Duodenal mucosa (tissue), 2 donors: ENCODE data around the gene PIPOX.

Source experiments
- H3K27ac ChIP-seq: one replicate; pipeline ENCODE4 v1.7.0; 2013; ENCODE audit warnings: low read depth, low read length
- H3K27me3 ChIP-seq, 2 donors: one replicate each; pipeline ENCODE4 v1.7.0; 2013; ENCODE audit warnings: low read length in 2 of 2, control low read depth in 1 of 2; ENCODE audit not compliant: insufficient read depth in 2 of 2, control insufficient read depth in 1 of 2
- H3K36me3 ChIP-seq, 2 donors: one replicate each; pipeline ENCODE4 v1.7.0; 2013; ENCODE audit warnings: low read length in 2 of 2, control low read depth in 1 of 2; ENCODE audit not compliant: insufficient read depth in 2 of 2, control insufficient read depth in 1 of 2
- H3K4me1 ChIP-seq, 2 donors: one replicate each; pipeline ENCODE4 v1.7.0; 2013; ENCODE audit warnings: low read length in 2 of 2, control low read depth in 1 of 2; ENCODE audit not compliant: insufficient read depth in 2 of 2, control insufficient read depth in 1 of 2
- H3K4me3 ChIP-seq, 2 donors: one replicate each; pipeline ENCODE4 v1.7.0; 2013; ENCODE audit warnings: low read length in 2 of 2, low read depth in 1 of 2
- H3K9ac ChIP-seq, 2 donors: one replicate each; pipeline ENCODE4 v1.7.0; 2013; ENCODE audit warnings: low read length in 2 of 2, low read depth in 1 of 2
- H3K9me3 ChIP-seq, 2 donors: one replicate each; pipeline ENCODE4 v1.7.0; 2013; ENCODE audit warnings: low read length in 2 of 2, control low read depth in 1 of 2; ENCODE audit not compliant: control insufficient read depth in 1 of 2

PIPOX gene

GRCh38 chr17:29046473-29046839 lies 3.5 kb downstream of the PIPOX start:
- H3K9ac ChIP-seq = no peak overlapping the region

DNA sequence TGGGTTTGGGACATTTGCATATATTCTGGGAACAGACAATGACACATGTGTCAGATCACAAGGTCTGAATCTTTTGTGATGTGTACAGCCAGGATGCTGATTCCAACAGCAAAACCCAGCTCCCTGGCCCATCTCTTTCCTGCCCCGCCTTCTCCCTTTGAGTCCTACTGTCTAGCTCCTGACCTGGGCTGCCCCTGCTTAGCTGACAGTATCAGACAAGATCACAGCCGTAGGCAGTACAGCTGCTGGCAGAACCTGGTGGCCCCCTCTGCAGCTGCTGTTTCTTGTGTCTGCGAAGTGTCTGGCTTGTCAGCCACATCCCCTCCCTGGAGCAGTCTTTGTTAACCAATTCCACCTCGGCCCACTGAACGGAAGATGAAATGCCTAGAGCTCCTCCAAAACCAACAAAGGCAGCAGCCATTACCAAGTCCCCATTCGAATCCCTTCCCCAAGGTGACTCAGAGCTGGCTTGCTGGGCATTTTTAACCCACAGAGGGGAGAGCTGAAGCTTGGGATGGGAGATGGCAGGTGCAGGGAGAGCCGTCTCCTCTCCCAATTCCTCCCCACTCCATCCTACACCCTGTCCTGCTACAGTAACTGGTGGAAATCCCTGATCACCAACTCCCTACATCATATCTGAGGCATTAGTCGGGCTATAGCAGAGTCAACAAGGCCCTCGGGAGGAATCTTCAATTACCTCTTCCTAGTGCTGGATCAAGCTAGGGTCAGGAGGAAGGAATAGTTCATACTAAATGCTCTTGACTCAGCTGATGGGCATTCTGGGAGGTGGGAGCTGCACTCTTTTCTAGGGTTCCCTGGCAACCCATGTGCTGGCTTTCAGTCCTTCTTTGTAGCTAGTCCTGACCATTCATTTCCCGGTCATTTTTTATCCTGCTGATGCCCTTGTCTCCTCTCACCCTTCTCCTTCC lies 5.8 kb downstream of the PIPOX start:
- Histone ChIP-seq H3K9me3 (no peaks in the 10 kb centered on the region), H3K4me3 (no peak overlapping the region), H3K9ac (no peak overlapping the region), H3K4me1 (peaks cover 4 to 14% of the 10 kb centered on the region in 2 donors), H3K36me3 (no peaks in the 10 kb centered on the region), H3K27me3 (no peaks in the 10 kb centered on the region), H3K27ac (no peak overlapping the region)

More at GRCh38 chr17:29046473-29046839, 3.5 kb downstream of the PIPOX start:
- Histone ChIP-seq H3K27me3 (no peaks in the 10 kb centered on the region), H3K4me1 (peaks cover 18 to 26% of the 10 kb centered on the region in 2 donors), H3K36me3 (no peaks in the 10 kb centered on the region), H3K9me3 (no peaks in the 10 kb centered on the region), H3K27ac (no peak overlapping the region), H3K4me3 (no peak overlapping the region)

DNA sequence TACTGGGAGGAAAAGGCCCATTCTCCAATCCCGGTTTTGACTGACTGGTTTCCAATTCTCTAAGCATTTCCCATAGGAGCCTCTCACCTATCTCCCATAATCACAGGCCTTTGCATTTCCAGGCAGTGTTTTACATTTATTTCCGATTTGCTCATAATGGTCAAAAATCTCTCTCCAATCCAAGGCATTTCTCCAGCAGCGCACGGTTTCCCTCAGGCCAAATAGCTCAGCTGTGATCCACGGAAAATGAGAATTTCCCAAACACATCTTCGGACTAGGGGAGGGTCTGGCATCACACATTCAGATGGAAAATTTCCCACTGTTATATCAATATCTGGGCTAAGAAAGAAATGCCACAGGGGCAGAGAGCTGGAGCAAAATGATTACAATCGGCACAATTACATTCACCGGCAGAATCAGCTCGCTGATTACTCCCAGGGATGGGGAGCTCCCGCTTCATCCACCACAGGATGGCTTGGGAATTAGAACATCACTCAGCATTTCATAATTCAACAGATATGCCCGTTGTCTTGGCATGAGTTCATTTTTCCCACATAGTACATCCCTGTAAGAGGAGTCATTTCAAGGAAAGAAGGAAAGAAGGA lies 6.7 kb downstream of the PIPOX start:
- no peak overlapping the region for H3K9ac ChIP-seq
- H3K27me3 ChIP-seq = no peaks in the 10 kb centered on the region
- H3K27ac ChIP-seq = no peak overlapping the region
- H3K36me3 ChIP-seq = no peaks in the 10 kb centered on the region
- H3K4me3 ChIP-seq = no peak overlapping the region
- peaks cover 0 to 11% of the 10 kb centered on the region in 2 donors for H3K4me1 ChIP-seq
- no peaks in the 10 kb centered on the region for H3K9me3 ChIP-seq

GRCh38 chr17:29050176-29050575 lies 7.2 kb downstream of the PIPOX start:
- Histone ChIP-seq H3K27ac (no peak overlapping the region), H3K4me1 (peaks cover 0 to 11% of the 10 kb centered on the region in 2 donors), H3K36me3 (no peaks in the 10 kb centered on the region), H3K4me3 (no peak overlapping the region), H3K27me3 (no peaks in the 10 kb centered on the region), H3K9me3 (no peaks in the 10 kb centered on the region), H3K9ac (no peak overlapping the region)

DNA sequence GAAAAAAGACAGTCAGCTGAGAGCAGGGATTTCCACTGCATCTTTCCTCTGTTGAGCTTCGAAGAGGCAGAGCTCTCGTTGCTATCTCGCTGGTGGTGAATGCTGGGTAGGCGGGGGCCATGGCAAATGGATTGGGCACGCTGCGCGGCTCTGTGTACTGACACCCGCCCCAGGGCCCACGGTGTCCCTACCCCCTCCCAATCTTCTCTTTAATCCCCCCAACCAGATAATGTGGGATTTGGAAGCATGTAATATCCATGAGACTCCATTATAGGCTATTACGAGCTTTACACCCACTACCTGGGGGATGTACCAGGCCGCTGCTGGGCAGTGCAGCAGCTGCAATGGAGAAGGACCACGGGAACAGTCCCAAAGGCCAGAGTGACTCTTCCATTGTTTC lies 8.3 kb downstream of the PIPOX start:
- H3K4me1 ChIP-seq = peaks cover 0 to 4% of the 10 kb centered on the region in 2 donors
- no peak overlapping the region for H3K4me3 ChIP-seq
- no peaks in the 10 kb centered on the region for H3K36me3 ChIP-seq
- H3K27ac ChIP-seq = no peak overlapping the region
- H3K9me3 ChIP-seq = no peaks in the 10 kb centered on the region
- H3K27me3 ChIP-seq = no peaks in the 10 kb centered on the region
- H3K9ac ChIP-seq = no peak overlapping the region

GRCh38 chr17:29051731-29052130 lies 8.8 kb downstream of the PIPOX start:
- no peaks in the 10 kb centered on the region for H3K36me3 ChIP-seq
- no peaks in the 10 kb centered on the region for H3K27me3 ChIP-seq

GRCh38 chr17:29054835-29055234 lies 11.9 kb downstream of the PIPOX start:
- Histone ChIP-seq H3K4me1 (no peaks in the 10 kb centered on the region), H3K27ac (no peak overlapping the region), H3K36me3 (no peaks in the 10 kb centered on the region), H3K27me3 (no peaks in the 10 kb centered on the region), H3K4me3 (no peak overlapping the region), H3K9ac (no peak overlapping the region), H3K9me3 (no peaks in the 10 kb centered on the region)

More at GRCh38 chr17:29051731-29052130, 8.8 kb downstream of the PIPOX start:
- Histone ChIP-seq H3K9me3 (no peaks in the 10 kb centered on the region), H3K9ac (no peak overlapping the region), H3K4me1 (no peaks in the 10 kb centered on the region), H3K4me3 (no peak overlapping the region), H3K27ac (no peak overlapping the region)

- H3K36me3 ChIP-seq = no peaks in the 10 kb centered on the region
- H3K9ac ChIP-seq = no peak overlapping the region
- H3K9me3 ChIP-seq = no peaks in the 10 kb centered on the region
- H3K27ac ChIP-seq = no peak overlapping the region
- no peaks in the 10 kb centered on the region for H3K4me1 ChIP-seq
- H3K4me3 ChIP-seq = no peak overlapping the region
- H3K27me3 ChIP-seq = no peaks in the 10 kb centered on the region
Observed at GRCh38 chr17:29057361-29057760, 14.4 kb downstream of the PIPOX start.

- Histone ChIP-seq H3K27ac (no peak overlapping the region), H3K27me3 (no peaks in the 10 kb centered on the region), H3K4me1 (no peaks in the 10 kb centered on the region), H3K9me3 (no peaks in the 10 kb centered on the region), H3K4me3 (no peak overlapping the region), H3K9ac (no peak overlapping the region), H3K36me3 (no peaks in the 10 kb centered on the region)
Observed at GRCh38 chr17:29058391-29058790, 15.4 kb downstream of the PIPOX start.

DNA sequence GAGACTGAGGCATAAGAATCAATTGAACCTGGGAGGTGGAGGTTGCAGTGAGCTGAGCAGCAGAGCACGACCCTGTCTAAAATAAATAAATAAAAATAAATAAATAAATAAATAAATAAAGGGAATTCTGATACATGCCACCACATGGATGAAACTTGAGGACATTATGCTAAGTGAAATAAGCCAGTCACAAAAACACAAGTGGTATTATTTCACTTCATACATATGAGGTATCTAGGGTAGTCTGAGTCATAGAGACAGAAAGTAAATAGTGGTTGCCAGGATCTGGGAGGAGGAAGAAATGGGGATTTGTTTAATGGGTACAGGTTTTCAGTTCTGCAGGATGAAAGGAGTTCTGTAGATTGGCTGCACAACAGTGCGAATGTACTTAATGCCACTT lies 16.3 kb downstream of the PIPOX start:
- H3K27me3 ChIP-seq = no peaks in the 10 kb centered on the region
- H3K9ac ChIP-seq = no peak overlapping the region
- H3K36me3 ChIP-seq = no peaks in the 10 kb centered on the region
- no peaks in the 10 kb centered on the region for H3K9me3 ChIP-seq
- no peak overlapping the region for H3K27ac ChIP-seq
- H3K4me1 ChIP-seq = no peaks in the 10 kb centered on the region
- no peak overlapping the region for H3K4me3 ChIP-seq
